Tongue (tissue), 2 donors: Measurements from ENCODE around the gene ZNF154. TPM values are rescaled to one million over a fixed set of nuclear protein-coding genes. Genes with fewer than 3 reads are reported as not detected.
A peak's percentile ranks its signal among the peaks of the same experiment; 100 is the strongest.
"Not testable (repeated sequence)": the region's sequence is repeated elsewhere in the genome, so short reads cannot be mapped to it uniquely, and the experiment has no call there.

Experiments
- DNase-seq: peaks from one replicate; pipeline ENCODE4 v3.0.0-alpha.2; 2015
- total RNA-seq: library from RNA; depleted of rRNA; stranded (reverse); fragments of >200 nt; gene quantifications from one replicate; pipeline ENCODE4 v1.2.3, GENCODE V29; 2014

ZNF154 gene
- total RNA-seq = 13.1 TPM

- DNase-seq = peak; percentile 95
Measured at GRCh38 chr19:57708641-57709361, at the start of gene ZNF154. TSS of gene ZNF154 (minus strand) at chr19:57709204. CDS start at chr19:57708971, 233 bp downstream.

GRCh38 chr19:57757941-57758340 lies 48.9 kb upstream of the ZNF154 start:
- DNase-seq = no peak

GRCh38 chr19:57755031-57755430 lies 46.0 kb upstream of the ZNF154 start:
- DNase-seq = no peak

GRCh38 chr19:57754091-57754673 lies 45.2 kb upstream of the ZNF154 start:
- DNase-seq = no peak

- no peak for DNase-seq
Measured at GRCh38 chr19:57748029-57748428, 39.0 kb upstream of the ZNF154 start.

- no peak for DNase-seq
Measured at GRCh38 chr19:57747472-57747807, 38.4 kb upstream of the ZNF154 start.

GRCh38 chr19:57746580-57747471 lies 37.8 kb upstream of the ZNF154 start, which contains the start of gene ZNF776:
TSS of gene ZNF776 (plus strand) at chr19:57746815. CDS start at chr19:57747059, 244 bp downstream.
- DNase-seq = peak; percentile 97

GRCh38 chr19:57738770-57739169 lies 29.8 kb upstream of the ZNF154 start:
- DNase-seq = not testable (repeated sequence)

GRCh38 chr19:57738320-57738719 lies 29.3 kb upstream of the ZNF154 start:
- DNase-seq = peak; percentile 38

- no peak for DNase-seq
Measured at GRCh38 chr19:57720878-57721277, 11.9 kb upstream of the ZNF154 start.

GRCh38 chr19:57719901-57720519 lies 11.0 kb upstream of the ZNF154 start:
- no peak for DNase-seq

- DNase-seq = no peak
Measured at GRCh38 chr19:57719424-57719823, 10.4 kb upstream of the ZNF154 start.

- DNase-seq = no peak
Measured at GRCh38 chr19:57712222-57712621, 3.2 kb upstream of the ZNF154 start.

GRCh38 chr19:57709616-57710015 lies 612 bp upstream of the ZNF154 start:
- DNase-seq = no peak

GRCh38 chr19:57706346-57706745 lies 2.7 kb downstream of the ZNF154 start:
- no peak for DNase-seq

GRCh38 chr19:57701625-57702024 lies 7.4 kb downstream of the ZNF154 start:
- DNase-seq = no peak

GRCh38 chr19:57689750-57690149 lies 19.3 kb downstream of the ZNF154 start:
- no peak for DNase-seq

GRCh38 chr19:57688011-57688763 lies 20.8 kb downstream of the ZNF154 start:
- DNase-seq = no peak

- no peak for DNase-seq
Measured at GRCh38 chr19:57687363-57688010, 21.5 kb downstream of the ZNF154 start.

- no peak for DNase-seq
Measured at GRCh38 chr19:57686727-57687126, 22.3 kb downstream of the ZNF154 start.

- DNase-seq = no peak
Measured at GRCh38 chr19:57682226-57682766, 26.7 kb downstream of the ZNF154 start.
